ENCODE measurements around the gene OR10P1. TPM values are rescaled to one million over a fixed set of nuclear protein-coding genes. Genes with fewer than 3 reads are reported as not detected.

The OR10P1 gene
- total and polyA plus RNA-seq, 4 donors: not detected

GRCh38 chr12:55631056-55631455 lies 5.6 kb upstream of the OR10P1 start:
- Histone ChIP-seq H3K27me3 (ENCODE audit: control insufficient read depth in 3 of 3, insufficient read depth in 3 of 3, low read length in 2 of 3) (no peaks in the 10 kb centered on the region), H3K9ac (ENCODE audit: insufficient read depth in 1 of 2, low read length in 2 of 2) (no peak overlapping the region), H3K36me3 (ENCODE audit: control insufficient read depth in 4 of 4, insufficient read depth in 4 of 4, low read length in 4 of 4) (no peaks in the 10 kb centered on the region), H3K27ac (ENCODE audit: low read depth in 1 of 2, low read length in 1 of 2) (no peak overlapping the region), H3K4me1 (ENCODE audit: control insufficient read depth in 5 of 5, insufficient read depth in 5 of 5, low read length in 5 of 5) (peaks cover 0 to 6% (median 0%) of the 10 kb centered on the region in 5 donors), H3K9me3 (ENCODE audit: control insufficient read depth in 4 of 4, insufficient read depth in 3 of 4, low read length in 3 of 4) (no peaks in the 10 kb centered on the region), H3K4me3 (no peak overlapping the region)
- TF ChIP-seq, protein P1, sequence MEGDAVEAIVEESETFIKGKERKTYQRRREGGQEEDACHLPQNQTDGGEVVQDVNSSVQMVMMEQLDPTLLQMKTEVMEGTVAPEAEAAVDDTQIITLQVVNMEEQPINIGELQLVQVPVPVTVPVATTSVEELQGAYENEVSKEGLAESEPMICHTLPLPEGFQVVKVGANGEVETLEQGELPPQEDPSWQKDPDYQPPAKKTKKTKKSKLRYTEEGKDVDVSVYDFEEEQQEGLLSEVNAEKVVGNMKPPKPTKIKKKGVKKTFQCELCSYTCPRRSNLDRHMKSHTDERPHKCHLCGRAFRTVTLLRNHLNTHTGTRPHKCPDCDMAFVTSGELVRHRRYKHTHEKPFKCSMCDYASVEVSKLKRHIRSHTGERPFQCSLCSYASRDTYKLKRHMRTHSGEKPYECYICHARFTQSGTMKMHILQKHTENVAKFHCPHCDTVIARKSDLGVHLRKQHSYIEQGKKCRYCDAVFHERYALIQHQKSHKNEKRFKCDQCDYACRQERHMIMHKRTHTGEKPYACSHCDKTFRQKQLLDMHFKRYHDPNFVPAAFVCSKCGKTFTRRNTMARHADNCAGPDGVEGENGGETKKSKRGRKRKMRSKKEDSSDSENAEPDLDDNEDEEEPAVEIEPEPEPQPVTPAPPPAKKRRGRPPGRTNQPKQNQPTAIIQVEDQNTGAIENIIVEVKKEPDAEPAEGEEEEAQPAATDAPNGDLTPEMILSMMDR (IDR thresholded peaks at IDR 0.05; ENCODE audit: control extremely low read depth, extremely low read depth): no peak
- 52 to 63% methylated on average over 1 of the region's 1 CpG for WGBS, 2 donors
- no peak for DNase-seq
- no peak for ATAC-seq (ENCODE audit: insufficient read depth, low FRiP score)

- Histone ChIP-seq H3K27ac (ENCODE audit: low read depth in 1 of 2, low read length in 1 of 2) (no peak overlapping the region), H3K4me3 (no peak overlapping the region), H3K4me1 (ENCODE audit: control insufficient read depth in 5 of 5, insufficient read depth in 5 of 5, low read length in 5 of 5) (peaks cover 0 to 6% (median 0%) of the 10 kb centered on the region in 5 donors), H3K27me3 (ENCODE audit: control insufficient read depth in 3 of 3, insufficient read depth in 3 of 3, low read length in 2 of 3) (no peaks in the 10 kb centered on the region), H3K9me3 (ENCODE audit: control insufficient read depth in 4 of 4, insufficient read depth in 3 of 4, low read length in 3 of 4) (no peaks in the 10 kb centered on the region), H3K9ac (ENCODE audit: insufficient read depth in 1 of 2, low read length in 2 of 2) (no peak overlapping the region), H3K36me3 (ENCODE audit: control insufficient read depth in 4 of 4, insufficient read depth in 4 of 4, low read length in 4 of 4) (no peaks in the 10 kb centered on the region)
- DNase-seq (no peak), ATAC-seq (ENCODE audit: insufficient read depth, low FRiP score) (no peak)
- TF ChIP-seq, protein P1 (IDR thresholded peaks at IDR 0.05; ENCODE audit: control extremely low read depth, extremely low read depth): no peak
- 76 to 80% methylated on average over 5 of the region's 5 CpGs for WGBS, 2 donors
Measured at GRCh38 chr12:55631733-55632132, 5.0 kb upstream of the OR10P1 start.

DNA sequence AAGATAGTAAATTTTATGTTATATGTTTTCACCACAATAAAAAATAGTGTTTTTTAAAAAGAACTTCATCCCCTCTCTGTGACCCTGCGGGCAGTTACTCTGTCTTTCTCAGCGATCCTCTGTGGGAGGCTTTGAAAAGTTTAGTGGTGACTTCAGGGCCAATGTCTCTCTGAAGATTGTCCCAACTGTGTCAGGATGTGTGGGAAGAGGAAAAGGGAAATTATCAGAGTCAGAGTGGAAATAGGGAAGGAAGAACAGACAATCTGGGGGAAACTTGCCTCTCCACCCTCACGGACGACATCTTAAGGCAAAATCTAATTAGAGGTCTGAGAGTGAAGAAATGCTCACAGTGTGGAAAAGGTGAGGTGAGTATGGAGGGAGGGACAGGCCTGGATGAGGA lies 3.5 kb upstream of the OR10P1 start:
- TF ChIP-seq, protein P1 (IDR thresholded peaks at IDR 0.05; ENCODE audit: control extremely low read depth, extremely low read depth): no peak
- H3K9ac ChIP-seq (ENCODE audit: insufficient read depth in 1 of 2, low read length in 2 of 2): no peak overlapping the region
- no peak for ATAC-seq (ENCODE audit: insufficient read depth, low FRiP score)
- H3K9me3 ChIP-seq (ENCODE audit: control insufficient read depth in 4 of 4, insufficient read depth in 3 of 4, low read length in 3 of 4): no peaks in the 10 kb centered on the region
- WGBS, 2 donors: 55 to 62% methylated on average over 4 of the region's 4 CpGs
- peaks cover 0 to 6% (median 0%) of the 10 kb centered on the region in 5 donors for H3K4me1 ChIP-seq (ENCODE audit: control insufficient read depth in 5 of 5, insufficient read depth in 5 of 5, low read length in 5 of 5)
- DNase-seq: no peak
- H3K27ac ChIP-seq (ENCODE audit: low read depth in 1 of 2, low read length in 1 of 2): no peak overlapping the region
- H3K4me3 ChIP-seq: no peak overlapping the region
- H3K27me3 ChIP-seq (ENCODE audit: control insufficient read depth in 3 of 3, insufficient read depth in 3 of 3, low read length in 2 of 3): no peaks in the 10 kb centered on the region
- H3K36me3 ChIP-seq (ENCODE audit: control insufficient read depth in 4 of 4, insufficient read depth in 4 of 4, low read length in 4 of 4): no peaks in the 10 kb centered on the region

- Histone ChIP-seq H3K4me1 (ENCODE audit: control insufficient read depth in 5 of 5, insufficient read depth in 5 of 5, low read length in 5 of 5) (peaks cover 0 to 1% (median 0%) of the 10 kb centered on the region in 5 donors), H3K9me3 (ENCODE audit: control insufficient read depth in 4 of 4, insufficient read depth in 3 of 4, low read length in 3 of 4) (peaks cover 0 to 1% (median 0%) of the 10 kb centered on the region in 4 donors), H3K36me3 (ENCODE audit: control insufficient read depth in 4 of 4, insufficient read depth in 4 of 4, low read length in 4 of 4) (no peaks in the 10 kb centered on the region), H3K27ac (ENCODE audit: low read depth in 1 of 2, low read length in 1 of 2) (no peak overlapping the region), H3K27me3 (ENCODE audit: control insufficient read depth in 3 of 3, insufficient read depth in 3 of 3, low read length in 2 of 3) (no peaks in the 10 kb centered on the region), H3K4me3 (no peak overlapping the region), H3K9ac (ENCODE audit: insufficient read depth in 1 of 2, low read length in 2 of 2) (no peak overlapping the region)
- WGBS, 2 donors: 82 to 91% methylated on average over 6 of the region's 6 CpGs
- DNase-seq (no peak), ATAC-seq (ENCODE audit: insufficient read depth, low FRiP score) (no peak)
- TF ChIP-seq, protein P1 (IDR thresholded peaks at IDR 0.05; ENCODE audit: control extremely low read depth, extremely low read depth): no peak
Measured at GRCh38 chr12:55636116-55636655, 506 bp upstream of the OR10P1 start.

All from lung (tissue), 12 donors.